ENCODE results near the gene RASIP1.
A peak's percentile ranks its signal among the peaks of the same experiment; 100 is the strongest.
"Not testable (repeated sequence)": the region's sequence is repeated elsewhere in the genome, so short reads cannot be mapped to it uniquely, and the experiment has no call there.

RASIP1 gene

DNA sequence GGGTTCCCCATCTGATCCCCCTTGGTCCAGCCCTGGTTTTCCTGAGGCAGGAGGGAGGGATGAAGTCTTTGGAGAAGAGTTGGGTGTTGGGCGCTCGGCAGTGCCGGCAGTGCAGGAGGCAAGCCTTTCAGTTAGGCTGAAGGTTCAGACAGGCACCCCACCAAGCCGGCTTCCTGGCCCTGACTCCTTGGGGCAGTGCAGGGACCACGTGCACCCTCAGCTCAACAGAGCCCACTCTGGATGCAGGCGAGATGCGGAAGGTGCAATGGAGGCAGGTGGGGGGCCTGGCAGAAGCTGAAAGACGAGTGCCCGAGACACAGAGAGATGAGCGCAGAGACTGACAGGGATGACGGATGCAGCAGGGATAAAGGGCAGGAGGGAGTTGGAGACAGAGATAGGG is 31.9 kb downstream of the RASIP1 start:
- no peak for DNase-seq (ENCODE audit: low read depth in 2 of 2)

DNA sequence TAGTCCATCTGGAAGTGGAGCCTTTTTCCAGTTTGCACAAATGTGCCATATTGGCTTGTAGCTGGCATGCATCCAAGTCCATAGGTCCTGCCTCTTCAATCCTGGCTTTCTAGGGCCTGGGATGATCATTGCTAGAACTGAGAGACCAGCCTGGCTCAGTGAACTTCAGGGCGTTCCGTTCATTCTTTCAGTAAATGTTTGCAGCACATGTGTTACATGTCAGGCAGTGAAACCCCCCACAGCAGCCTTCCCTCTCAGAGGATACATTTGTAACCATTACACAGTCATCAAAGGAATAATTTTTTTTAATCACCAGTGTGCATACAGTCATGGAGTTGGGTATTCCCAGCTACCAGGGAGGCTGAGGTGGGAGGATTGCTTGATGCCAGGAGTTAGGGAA is 35.0 kb downstream of the RASIP1 start:
- DNase-seq (ENCODE audit: low read depth in 2 of 2): no peak

DNA sequence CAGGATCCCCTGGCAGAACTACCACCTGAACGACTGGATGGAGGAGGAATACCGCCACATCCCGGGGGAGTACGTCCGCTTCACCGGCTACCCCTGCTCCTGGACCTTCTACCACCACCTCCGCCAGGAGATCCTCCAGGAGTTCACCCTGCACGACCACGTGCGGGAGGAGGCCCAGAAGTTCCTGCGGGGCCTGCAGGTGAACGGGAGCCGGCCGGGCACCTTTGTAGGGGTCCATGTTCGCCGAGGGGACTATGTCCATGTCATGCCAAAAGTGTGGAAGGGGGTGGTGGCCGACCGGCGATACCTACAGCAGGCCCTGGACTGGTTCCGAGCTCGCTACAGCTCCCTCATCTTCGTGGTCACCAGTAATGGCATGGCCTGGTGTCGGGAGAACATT is 37.1 kb downstream of the RASIP1 start:
- no peak for DNase-seq (ENCODE audit: low read depth in 2 of 2)

GRCh38 chr19:48702701-48703100 is 37.7 kb downstream of the RASIP1 start:
- DNase-seq (ENCODE audit: low read depth in 2 of 2): no peak

DNA sequence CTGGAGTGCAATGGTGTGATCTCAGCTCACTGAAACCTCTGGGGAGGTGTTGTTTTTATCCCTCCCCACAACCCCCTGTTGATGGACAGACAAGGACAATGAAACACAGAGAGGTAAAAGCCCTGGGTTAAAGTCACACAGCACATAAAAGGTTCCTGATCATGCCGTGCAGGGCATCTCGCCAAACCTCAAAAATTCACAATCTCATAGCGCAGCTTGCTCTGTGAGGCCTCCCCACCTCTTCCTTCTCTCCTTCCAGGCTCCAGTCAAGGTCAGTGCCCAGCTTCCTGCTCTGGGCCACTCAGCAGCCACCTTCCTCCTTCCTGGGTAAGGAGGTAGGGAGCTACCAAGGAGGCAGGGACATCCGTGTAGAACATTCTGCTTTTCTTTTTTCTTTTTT is 42.4 kb downstream of the RASIP1 start:
- peak in 1 of 2 experiments; percentile 42 for DNase-seq (ENCODE audit: low read depth in 2 of 2)

- DNase-seq (ENCODE audit: low read depth in 2 of 2): no peak
Measured at GRCh38 chr19:48696353-48697010, 43.9 kb downstream of the RASIP1 start.

GRCh38 chr19:48695743-48696352 is 44.6 kb downstream of the RASIP1 start, which contains the start of gene FUT2:
Gene FUT2 (plus strand): TSS chr19:48695971. CDS start chr19:48702957, 6,986 bp downstream.
- DNase-seq (ENCODE audit: low read depth in 2 of 2): no peak

- DNase-seq (ENCODE audit: low read depth in 2 of 2): not testable (repeated sequence)
Measured at GRCh38 chr19:48693629-48694028, 46.8 kb downstream of the RASIP1 start.

DNA sequence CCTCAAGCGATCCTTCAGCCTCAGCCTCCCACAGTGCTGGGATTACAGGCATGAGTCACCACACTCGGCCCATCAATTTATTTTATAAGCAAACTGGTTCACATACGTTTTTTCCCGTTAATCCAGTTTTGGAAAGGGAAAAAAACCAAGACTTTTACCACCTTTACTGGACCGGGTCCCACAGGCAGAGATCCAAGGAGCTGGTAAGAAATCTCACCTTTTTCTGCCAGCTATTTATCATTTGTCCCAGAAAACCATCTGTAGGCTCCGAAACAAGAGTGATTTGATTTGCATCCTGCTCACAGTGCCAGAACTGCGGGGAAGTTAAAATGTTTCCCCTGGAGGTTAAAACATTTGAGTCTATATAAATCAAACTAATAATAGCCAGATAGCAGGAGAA is 51.0 kb downstream of the RASIP1 start:
- no peak for DNase-seq (ENCODE audit: low read depth in 2 of 2)

- no peak for DNase-seq (ENCODE audit: low read depth in 2 of 2)
Measured at GRCh38 chr19:48687776-48688175, 52.6 kb downstream of the RASIP1 start.

DNA sequence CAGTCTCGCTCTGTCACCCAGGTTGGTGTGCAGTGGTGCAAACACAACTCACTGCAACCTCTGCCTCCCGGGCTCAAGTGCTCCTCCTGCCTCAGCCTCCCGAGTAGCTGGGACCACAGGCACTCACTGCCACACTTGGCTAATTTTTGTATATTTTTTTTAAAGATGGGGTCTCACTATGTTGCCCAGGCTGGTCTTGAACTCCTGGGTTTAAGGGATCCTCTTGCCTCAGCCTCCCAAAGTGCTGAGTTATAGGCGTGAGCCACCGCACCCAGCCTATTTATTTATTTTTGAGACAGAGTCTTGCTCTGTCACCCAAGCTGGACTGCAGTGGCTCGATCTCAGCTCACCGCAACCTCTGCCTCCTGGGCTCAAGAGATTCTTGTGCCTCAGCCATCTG is 53.8 kb downstream of the RASIP1 start:
- not testable (repeated sequence) for DNase-seq (ENCODE audit: low read depth in 2 of 2)

- no peak for DNase-seq (ENCODE audit: low read depth in 2 of 2)
Measured at GRCh38 chr19:48686088-48686487, 54.3 kb downstream of the RASIP1 start.

DNA sequence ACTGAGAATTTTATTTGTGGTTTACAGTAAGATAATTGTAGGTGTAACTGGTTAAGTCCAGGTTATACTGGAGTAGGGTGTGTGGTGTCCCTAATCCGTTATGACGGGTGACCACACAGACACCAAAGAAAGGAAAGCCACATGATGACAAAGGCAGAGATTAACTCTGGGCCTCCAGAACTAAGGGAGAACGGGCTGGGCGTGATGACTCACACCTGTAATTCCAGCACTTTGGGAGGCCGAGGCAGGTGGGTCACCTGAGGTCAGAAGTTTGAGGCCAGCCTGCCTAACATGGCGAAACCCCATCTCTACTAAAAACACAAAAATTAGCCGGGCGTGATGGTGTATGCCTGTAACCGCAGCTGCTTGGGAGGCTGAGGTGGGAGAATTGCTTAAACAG is 54.8 kb downstream of the RASIP1 start:
- DNase-seq (ENCODE audit: low read depth in 2 of 2): no peak

DNA sequence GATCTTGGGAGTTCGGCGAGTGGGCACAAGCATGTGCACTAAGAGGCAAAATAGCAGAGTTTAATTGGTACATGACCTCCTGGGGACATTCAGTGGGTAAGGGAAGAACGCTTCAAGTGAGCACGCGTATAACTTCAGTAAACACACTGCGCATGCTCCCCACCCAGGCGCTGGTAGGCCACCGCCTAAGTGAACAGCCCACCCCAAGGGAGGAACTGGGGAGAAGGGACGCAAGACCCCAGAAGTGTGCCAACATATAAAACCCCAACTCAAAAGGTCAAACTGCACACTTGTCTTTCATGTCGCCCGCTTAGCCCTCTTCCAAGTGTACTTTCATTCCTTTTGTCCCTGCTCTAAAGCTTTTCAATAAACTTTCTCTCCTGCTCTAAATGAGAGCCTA is 57.1 kb downstream of the RASIP1 start:
- no peak for DNase-seq (ENCODE audit: low read depth in 2 of 2)

DNA sequence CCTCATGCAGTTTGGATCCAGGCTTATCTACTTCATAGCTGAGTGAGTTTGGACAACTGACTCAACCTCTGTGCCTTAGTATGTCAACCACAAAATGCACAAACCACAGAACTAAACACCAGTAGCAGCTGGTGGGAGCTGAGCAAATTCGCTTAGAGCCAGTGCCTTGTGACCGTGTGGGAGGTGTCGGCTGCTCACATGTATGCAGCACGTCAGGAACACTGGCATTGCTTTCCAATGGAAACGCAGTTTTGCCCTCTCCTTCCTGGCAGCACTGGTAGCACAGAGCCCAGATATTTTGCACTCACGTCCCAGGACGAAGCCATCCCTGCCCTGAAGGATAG is 59.3 kb downstream of the RASIP1 start:
- no peak for DNase-seq (ENCODE audit: low read depth in 2 of 2)

GRCh38 chr19:48680436-48681126 is 59.8 kb downstream of the RASIP1 start:
- no peak for DNase-seq (ENCODE audit: low read depth in 2 of 2)

- DNase-seq (ENCODE audit: low read depth in 2 of 2): not testable (repeated sequence)
Measured at GRCh38 chr19:48680006-48680405, 60.4 kb downstream of the RASIP1 start.

GRCh38 chr19:48678201-48678600 is 62.2 kb downstream of the RASIP1 start:
- DNase-seq (ENCODE audit: low read depth in 2 of 2): no peak

GRCh38 chr19:48676887-48677286 is 63.5 kb downstream of the RASIP1 start:
- DNase-seq (ENCODE audit: low read depth in 2 of 2): no peak

DNA sequence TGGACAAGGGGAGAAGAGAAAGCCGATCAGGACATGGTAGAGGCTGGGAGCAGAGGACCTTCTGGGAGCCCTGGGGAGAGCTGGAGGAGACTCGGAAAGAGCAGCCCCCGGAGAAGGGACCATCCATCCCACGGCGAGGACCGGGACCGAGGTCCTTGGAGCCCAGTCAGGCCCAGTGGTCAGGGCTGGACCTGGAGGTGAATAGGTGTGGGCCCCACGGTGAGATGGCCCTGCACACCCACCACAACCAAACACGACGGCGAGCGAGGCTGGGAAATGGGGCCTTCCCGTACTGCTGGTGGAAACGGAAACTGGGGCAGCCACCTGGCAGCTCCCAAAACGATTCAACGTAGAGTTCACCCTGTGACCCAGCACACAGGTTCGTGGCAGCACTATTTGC is 63.9 kb downstream of the RASIP1 start:
- no peak for DNase-seq (ENCODE audit: low read depth in 2 of 2)

- peak; percentile 41 to 44 for DNase-seq (ENCODE audit: low read depth in 2 of 2)
Measured at GRCh38 chr19:48674921-48675824, 65.2 kb downstream of the RASIP1 start.

DNA sequence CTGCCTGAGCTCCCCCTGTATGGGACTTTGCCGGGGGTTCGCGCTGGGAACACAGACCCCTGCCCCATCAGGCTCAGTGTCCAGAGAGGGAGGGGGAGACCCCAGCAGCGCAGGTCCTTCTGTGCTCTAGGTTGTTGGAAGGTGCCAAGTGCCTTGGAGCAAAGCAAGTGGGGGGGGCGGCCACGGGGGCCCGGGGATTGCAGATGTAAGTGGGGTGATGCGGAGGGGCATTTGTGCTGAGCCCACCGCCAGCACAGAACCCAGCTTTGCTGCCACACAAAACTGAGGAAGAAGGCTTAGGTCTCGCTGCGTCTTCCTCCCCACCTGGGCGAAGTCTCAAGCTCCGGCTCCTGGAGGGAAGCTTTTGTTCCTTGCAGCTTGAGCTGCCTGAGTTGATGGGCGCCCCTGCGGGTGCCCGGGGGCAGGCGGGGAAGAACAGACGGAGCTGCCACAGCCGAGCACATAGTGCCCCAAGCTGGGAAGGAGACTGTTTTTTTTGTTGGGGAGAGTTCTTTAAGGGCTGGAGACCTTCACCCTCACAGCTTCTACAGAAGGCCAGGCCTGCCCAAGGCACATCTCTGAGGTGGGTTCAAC is 66.1 kb downstream of the RASIP1 start:
- DNase-seq (ENCODE audit: low read depth in 2 of 2): no peak
